HCT116 (cell line): ENCODE results near the gene PRKCA. TPM values are rescaled to one million over a fixed set of nuclear protein-coding genes. Genes with fewer than 3 reads are reported as not detected.

ENCODE experiments used
- ATAC-seq: fragments of 200-7000 bp; cut with Tn5 transposase; 2 replicates; pipeline ENCODE4 v1.9.1; 2020; ENCODE audit warnings: mild to moderate bottlenecking, moderate library complexity
- BruUV-seq: library from RNA; stranded (reverse); fragments of 400-500 nt; replicated peaks from 2 replicates; lab custom pipeline; 2021; lab: Mats Ljungman, UMichigan
- CTCF ChIA-PET: fragments of 300-600 bp; sonication (Branson Sonifier 250); formaldehyde crosslinking; loops from one replicate; lab custom pipeline; 2021; ENCODE audit warnings: antibody characterized with exemption; lab: Charles Lee
- POLR2A ChIA-PET: fragments of 300-600, 350-600 bp; sonication (Branson Sonifier 250); formaldehyde crosslinking; loops from one replicate; lab custom pipeline; 2021; ENCODE audit warnings: antibody characterized with exemption; lab: Charles Lee
- RAD21 ChIA-PET, 2 experiments: fragments of 300-600 bp; sonication (Branson Sonifier 250); formaldehyde crosslinking; loops; one replicate each; lab custom pipeline; 2023; ENCODE audit warnings: low total read pairs in 2 of 2; ENCODE audit not compliant: uncharacterized antibody in 2 of 2, unreplicated experiment in 2 of 2, low non-redundant PET in 1 of 2; lab: Charles Lee
- DNase-seq: peaks from one replicate; pipeline ENCODE4 v3.0.0-alpha.2; 2010; ENCODE audit warnings: low read depth, low spot score
- H2AFZ ChIP-seq: fragments of 200-600 bp; shearing (Covaris generic), sonication (generic); 2 replicates; pipeline ENCODE4 v1.6.1; 2017; ENCODE audit warnings: low read depth, mixed run types, mixed read lengths, antibody characterized with exemption, low read length; ENCODE audit not compliant: poor library complexity, severe bottlenecking
- H3K27ac ChIP-seq: 2 replicates; pipeline ENCODE4 v1.5.1; 2012; ENCODE audit warnings: low read depth, low read length
- H3K27me3 ChIP-seq: fragments of 200-600 bp; sonication (generic); 2 replicates; pipeline ENCODE4 v1.6.1; 2016; ENCODE audit warnings: mixed run types, low read length, mixed read lengths; ENCODE audit not compliant: insufficient read depth
- H3K36me3 ChIP-seq, 2 experiments: fragments of 200-500 bp in 1 of 2; fragments of 200-600 bp in 1 of 2; sonication (Bioruptor generic) in 1 of 2; sonication (generic) in 1 of 2; 2 replicates each; pipeline versions ENCODE4 v1.5.1 to v1.6.1; 2014 to 2016; ENCODE audit warnings: low read length in 2 of 2, inconsistent platforms in 1 of 2, mixed read lengths in 1 of 2, mixed run types in 1 of 2; ENCODE audit not compliant: insufficient read depth in 2 of 2, control insufficient read depth in 1 of 2
- H3K4me1 ChIP-seq, 2 experiments: fragments of 200-600 bp in 1 of 2; sonication (generic) in 1 of 2; 2 replicates each; pipeline versions ENCODE4 v1.5.1 to v1.6.1; 2012 to 2017; ENCODE audit warnings: low read length in 2 of 2, inconsistent platforms in 1 of 2, mild to moderate bottlenecking in 1 of 2, mixed read lengths in 1 of 2, mixed run types in 1 of 2, moderate library complexity in 1 of 2; ENCODE audit not compliant: insufficient read depth in 2 of 2, control insufficient read depth in 1 of 2
- H3K4me2 ChIP-seq: fragments of 200-600 bp; sonication (generic); 2 replicates; pipeline ENCODE4 v1.6.1; 2017; ENCODE audit warnings: mixed run types, low read length, mixed read lengths
- H3K4me3 ChIP-seq, 2 experiments: fragments of 200-600 bp in 1 of 2; sonication (generic) in 1 of 2; replicated peaks in 1 of 2; 2 replicates each; pipeline ENCODE4 v1.5.1; 2011 to 2016; ENCODE audit warnings: low read length in 2 of 2, control low read depth in 1 of 2, low read depth in 1 of 2, mild to moderate bottlenecking in 1 of 2, mixed read lengths in 1 of 2, mixed run types in 1 of 2
- H3K79me2 ChIP-seq: fragments of 200-600 bp; sonication (generic); 2 replicates; pipeline ENCODE4 v1.6.1; 2017; ENCODE audit warnings: mild to moderate bottlenecking, mixed run types, low read length, moderate library complexity, mixed read lengths; ENCODE audit not compliant: insufficient read depth
- H3K9ac ChIP-seq: fragments of 200-600 bp; sonication (generic); 2 replicates; pipeline ENCODE4 v1.6.1; 2016; ENCODE audit warnings: low read length, mixed read lengths
- H3K9me2 ChIP-seq: fragments of 200-600 bp; sonication (generic), shearing (Covaris generic); 2 replicates; pipeline ENCODE4 v1.6.1; 2017; ENCODE audit warnings: mixed run types, mild to moderate bottlenecking, moderate library complexity; ENCODE audit not compliant: insufficient read depth
- H3K9me3 ChIP-seq, 2 experiments: fragments of 200-500 bp in 1 of 2; fragments of 200-600 bp in 1 of 2; sonication (Bioruptor generic) in 1 of 2; sonication (generic) in 1 of 2; 2 replicates each; pipeline ENCODE4 v1.6.1; 2014 to 2017; ENCODE audit warnings: low read length in 2 of 2, mixed read lengths in 2 of 2, inconsistent platforms in 1 of 2, low read depth in 1 of 2, mild to moderate bottlenecking in 1 of 2, mixed run types in 1 of 2, moderate library complexity in 1 of 2; ENCODE audit not compliant: control insufficient read depth in 1 of 2, insufficient read depth in 1 of 2
- H4K20me1 ChIP-seq: fragments of 200-600 bp; sonication (generic), shearing (Covaris generic); 2 replicates; pipeline ENCODE4 v1.6.1; 2017; ENCODE audit warnings: mixed run types, mild to moderate bottlenecking, moderate library complexity; ENCODE audit not compliant: insufficient read depth
- CBX3 ChIP-seq: IDR thresholded peaks from 2 replicates; pipeline ENCODE4 v1.6.1; 2012; ENCODE audit warnings: low read depth
- CEBPB ChIP-seq: IDR thresholded peaks from 2 replicates; pipeline ENCODE4 v1.6.1; 2012; ENCODE audit warnings: low read depth
- ELF1 ChIP-seq: IDR thresholded peaks from 2 replicates; pipeline ENCODE4 v1.6.1; 2012; ENCODE audit warnings: low read depth, borderline replicate concordance
- EZH2phosphoT487 ChIP-seq: fragments of 200-600 bp; IDR thresholded peaks from 2 replicates; pipeline ENCODE4 v1.6.1; 2018; ENCODE audit warnings: antibody characterized with exemption, borderline replicate concordance
- FOSL1 ChIP-seq: IDR thresholded peaks from 2 replicates; pipeline ENCODE4 v1.6.1; 2012; ENCODE audit warnings: low read depth
- JUND ChIP-seq: IDR thresholded peaks from 2 replicates; pipeline ENCODE4 v1.6.1; 2012
- POLR2A ChIP-seq: IDR thresholded peaks from 2 replicates; pipeline ENCODE4 v1.7.0; 2011; ENCODE audit warnings: borderline replicate concordance; ENCODE audit not compliant: insufficient read depth, insufficient read length; ENCODE audit errors: extremely low read depth
- POLR2AphosphoS5 ChIP-seq: IDR thresholded peaks from 2 replicates; pipeline ENCODE4 v1.6.1; 2011; ENCODE audit warnings: mild to moderate bottlenecking, low read depth, low read length, moderate library complexity
- RAD21 ChIP-seq: IDR thresholded peaks from 2 replicates; pipeline ENCODE4 v1.6.1; 2012; ENCODE audit warnings: low read depth, mild to moderate bottlenecking
- SIN3A ChIP-seq: IDR thresholded peaks from 2 replicates; pipeline ENCODE4 v1.6.1; 2012; ENCODE audit warnings: low read depth
- SP1 ChIP-seq: IDR thresholded peaks from 2 replicates; pipeline ENCODE4 v1.6.1; 2012; ENCODE audit warnings: low read depth
- SRF ChIP-seq: IDR thresholded peaks from 2 replicates; pipeline ENCODE4 v1.6.1; 2012; ENCODE audit warnings: low read depth
- TCF7L2 ChIP-seq: IDR thresholded peaks from 2 replicates; pipeline ENCODE4 v1.7.0; 2011; ENCODE audit warnings: borderline replicate concordance, inconsistent platforms; ENCODE audit not compliant: insufficient read depth, insufficient read length; ENCODE audit errors: extremely low read depth
- YY1 ChIP-seq: IDR thresholded peaks from 2 replicates; pipeline ENCODE4 v1.6.1; 2011; ENCODE audit warnings: low read length, low read depth, moderate library complexity, mild to moderate bottlenecking; ENCODE audit not compliant: insufficient replicate concordance; ENCODE audit errors: extremely low read depth
- ZFX ChIP-seq: fragments of 450-650 bp; IDR thresholded peaks from 2 replicates; pipeline ENCODE4 v1.6.1; 2017
- ZNF274 ChIP-seq: fragments of 200-500 bp; sonication (Bioruptor generic); IDR thresholded peaks from 2 replicates; pipeline ENCODE4 v1.6.1; 2014; ENCODE audit warnings: mild to moderate bottlenecking, low read depth, low read length, inconsistent platforms
- intact Hi-C: fragments of 100-400 bp; cut with micrococcal nuclease; formaldehyde crosslinking; loops from 2 replicates; pipeline ENCODE4 v1.10.0; 2022
- total RNA-seq: library from RNA; stranded (reverse); gene quantifications from one replicate; pipeline ENCODE4 v1.2.1, GENCODE V29; 2021; ENCODE audit not compliant: unreplicated experiment
- TF ChIP-seq, protein P1 (sequence below): IDR thresholded peaks from 2 replicates; pipeline ENCODE4 v1.6.1; 2011; ENCODE audit warnings: mild to moderate bottlenecking, low read length, moderate library complexity; ENCODE audit not compliant: insufficient replicate concordance; ENCODE audit errors: extremely low read depth
- TF ChIP-seq, protein P2 (sequence below): IDR thresholded peaks from 2 replicates; pipeline ENCODE4 v1.6.1; 2012
- TF ChIP-seq, protein P3 (sequence below): IDR thresholded peaks from 2 replicates; pipeline ENCODE4 v1.6.1; 2012

Gene PRKCA
- total RNA-seq, 1 experiment from 2014 or later, result 18.8 TPM

DNA sequence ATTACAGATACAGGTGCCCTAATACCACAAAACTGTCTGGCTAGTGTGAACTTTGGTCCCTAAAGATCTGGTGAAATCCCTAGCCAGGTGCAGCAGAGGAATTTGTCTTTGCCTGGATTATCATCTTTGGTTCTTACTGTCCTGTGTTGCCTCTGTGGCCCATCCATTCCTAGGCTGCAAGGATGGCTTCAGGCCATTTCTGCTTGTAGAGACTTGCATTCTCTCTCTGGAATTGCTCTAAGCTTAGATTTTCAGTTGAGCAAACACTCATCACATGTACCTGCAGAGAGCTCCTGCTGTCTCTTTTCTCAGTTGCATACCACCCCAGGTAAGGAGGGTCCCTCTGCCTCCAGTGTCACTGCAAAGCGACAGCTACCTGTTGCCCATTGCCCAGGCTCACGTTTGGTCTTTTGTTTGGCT is 114.9 kb downstream of the PRKCA start:
- ATAC-seq, result no peak
- ChIA-PET POLR2A (no interaction called here), RAD21 (no interaction called here), CTCF (no interaction called here)
- DNase-seq, result no peak
- TF ChIP-seq FOSL1, result no peak
- Histone ChIP-seq H3K9ac (no peak overlapping the region), H3K27ac (no peak overlapping the region), H3K4me1 (peaks cover 0 to 10% of the 10 kb centered on the region in 2 experiments; a peak in 2 of 4 replicates), H3K36me3 (no peaks in the 10 kb centered on the region), H3K4me2 (no peak overlapping the region), H3K4me3 (no peak overlapping the region), H3K79me2 (no peaks in the 10 kb centered on the region), H4K20me1 (no peaks in the 10 kb centered on the region), H3K9me3 (no peaks in the 10 kb centered on the region), H3K27me3 (no peaks in the 10 kb centered on the region), H2AFZ (no peak overlapping the region), H3K9me2 (no peaks in the 10 kb centered on the region)
- BruUV-seq, result no TSS peak
- intact Hi-C loops, result no loop called here

DNA sequence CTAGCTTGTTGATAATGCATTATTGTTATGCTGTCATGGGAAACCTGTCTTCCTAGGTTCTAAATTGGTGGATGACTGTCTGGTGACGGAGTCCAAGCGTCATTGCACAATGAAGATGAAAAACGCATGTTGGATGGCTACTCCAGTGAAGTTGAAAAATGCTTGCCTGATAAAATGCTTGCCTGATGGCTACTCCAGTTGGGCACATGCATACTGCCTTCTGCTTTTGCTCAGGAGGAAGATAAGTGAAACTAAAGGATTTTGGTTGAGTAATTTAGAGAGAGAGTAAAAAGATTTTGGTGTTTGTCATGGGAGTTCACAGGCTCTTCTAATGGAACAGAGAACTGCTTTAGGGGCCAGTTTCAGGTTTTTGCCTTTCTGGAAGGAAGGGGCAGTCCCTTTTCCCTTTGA is 118.6 kb downstream of the PRKCA start:
- Histone ChIP-seq H3K9me2 (no peaks in the 10 kb centered on the region), H3K4me3 (no peak overlapping the region), H3K36me3 (no peaks in the 10 kb centered on the region), H3K27ac (no peak overlapping the region), H3K4me1 (no peaks in the 10 kb centered on the region), H3K79me2 (no peaks in the 10 kb centered on the region), H3K9me3 (no peaks in the 10 kb centered on the region), H3K27me3 (no peaks in the 10 kb centered on the region), H3K9ac (no peak overlapping the region), H2AFZ (no peak overlapping the region), H3K4me2 (no peak overlapping the region), H4K20me1 (no peaks in the 10 kb centered on the region)
- ChIA-PET POLR2A (no interaction called here), RAD21 (no interaction called here), CTCF (interaction anchor here (0.9 kb wide), 1 partner anchor 29 kb away, joined by 3 read pairs; no protein-coding TSS in a partner anchor)
- no peak for DNase-seq
- TF ChIP-seq SRF (no peak), EZH2phosphoT487 (no peak), TCF7L2 (no peak), POLR2AphosphoS5 (no peak), JUND (no peak), ZFX (no peak), FOSL1 (no peak), POLR2A (no peak), CBX3 (no peak), YY1 (no peak), SIN3A (no peak), SP1 (no peak), ZNF274 (no peak), CEBPB (no peak), ELF1 (no peak), RAD21 (no peak)
- TF ChIP-seq, protein P1, sequence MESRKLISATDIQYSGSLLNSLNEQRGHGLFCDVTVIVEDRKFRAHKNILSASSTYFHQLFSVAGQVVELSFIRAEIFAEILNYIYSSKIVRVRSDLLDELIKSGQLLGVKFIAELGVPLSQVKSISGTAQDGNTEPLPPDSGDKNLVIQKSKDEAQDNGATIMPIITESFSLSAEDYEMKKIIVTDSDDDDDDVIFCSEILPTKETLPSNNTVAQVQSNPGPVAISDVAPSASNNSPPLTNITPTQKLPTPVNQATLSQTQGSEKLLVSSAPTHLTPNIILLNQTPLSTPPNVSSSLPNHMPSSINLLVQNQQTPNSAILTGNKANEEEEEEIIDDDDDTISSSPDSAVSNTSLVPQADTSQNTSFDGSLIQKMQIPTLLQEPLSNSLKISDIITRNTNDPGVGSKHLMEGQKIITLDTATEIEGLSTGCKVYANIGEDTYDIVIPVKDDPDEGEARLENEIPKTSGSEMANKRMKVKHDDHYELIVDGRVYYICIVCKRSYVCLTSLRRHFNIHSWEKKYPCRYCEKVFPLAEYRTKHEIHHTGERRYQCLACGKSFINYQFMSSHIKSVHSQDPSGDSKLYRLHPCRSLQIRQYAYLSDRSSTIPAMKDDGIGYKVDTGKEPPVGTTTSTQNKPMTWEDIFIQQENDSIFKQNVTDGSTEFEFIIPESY, result no peak
- TF ChIP-seq, protein P2, sequence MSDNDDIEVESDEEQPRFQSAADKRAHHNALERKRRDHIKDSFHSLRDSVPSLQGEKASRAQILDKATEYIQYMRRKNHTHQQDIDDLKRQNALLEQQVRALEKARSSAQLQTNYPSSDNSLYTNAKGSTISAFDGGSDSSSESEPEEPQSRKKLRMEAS, result no peak
- TF ChIP-seq, protein P3, sequence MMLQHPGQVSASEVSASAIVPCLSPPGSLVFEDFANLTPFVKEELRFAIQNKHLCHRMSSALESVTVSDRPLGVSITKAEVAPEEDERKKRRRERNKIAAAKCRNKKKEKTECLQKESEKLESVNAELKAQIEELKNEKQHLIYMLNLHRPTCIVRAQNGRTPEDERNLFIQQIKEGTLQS, result no peak
- intact Hi-C loops, result loop anchor here (10.0 kb wide), 1 partner anchor 254 kb away; no protein-coding TSS in a partner anchor
- ATAC-seq, result no peak
- BruUV-seq, result no TSS peak
